ENCODE data around the gene JMJD7.

Gene JMJD7

GRCh38 chr15:41838400-41838897 lies 10.6 kb downstream of the JMJD7 start, which contains the start of gene PLA2G4B:
PLA2G4B (plus strand) TSS chr15:41838847; CDS start chr15:41838914, 67 bp downstream.
- no peaks in the 10 kb centered on the region for H3K27me3 ChIP-seq (ENCODE audit: insufficient read depth, low read length)
- H4K20me1 ChIP-seq (ENCODE audit: insufficient read depth, low read length), result no peaks in the 10 kb centered on the region
- no peaks in the 10 kb centered on the region for H3K4me1 ChIP-seq (ENCODE audit: insufficient read depth, low read length, severe bottlenecking)
- H3K9me3 ChIP-seq (ENCODE audit: low read length), result no peaks in the 10 kb centered on the region
- H3K27ac ChIP-seq (ENCODE audit: low read depth, low read length, poor library complexity, severe bottlenecking), result no peak within 1 kb of the TSS
- no peak within 1 kb of the TSS for H3K4me2 ChIP-seq (ENCODE audit: low read length)
- TF ChIP-seq CTCF (IDR thresholded peaks at IDR 0.05; ENCODE audit: low read length) (no peak), EZH2 (IDR thresholded peaks at IDR 0.05; ENCODE audit: borderline replicate concordance, low read length) (no peak)
- no peak within 1 kb of the TSS for H3K9ac ChIP-seq (ENCODE audit: low read length)
- no peak within 1 kb of the TSS for H3K4me3 ChIP-seq (ENCODE audit: low read depth, low read length, poor library complexity, severe bottlenecking)
- no peak within 1 kb of the TSS for H2AFZ ChIP-seq (ENCODE audit: low read length)
- no peaks in the 10 kb centered on the region for H3K36me3 ChIP-seq (ENCODE audit: insufficient read depth, low read length)
- H3K9me2 ChIP-seq (ENCODE audit: low read depth, low read length), result no peaks in the 10 kb centered on the region
- H3K79me2 ChIP-seq (ENCODE audit: insufficient read depth, low read length), result no peaks in the 10 kb centered on the region
- no peaks in the 10 kb centered on the region for H3F3A ChIP-seq (ENCODE audit: insufficient read depth, low read length)

- no peak overlapping the region for H3K9ac ChIP-seq (ENCODE audit: low read length)
- no peaks in the 10 kb centered on the region for H3K27me3 ChIP-seq (ENCODE audit: insufficient read depth, low read length)
- no peak overlapping the region for H3K4me2 ChIP-seq (ENCODE audit: low read length)
- H4K20me1 ChIP-seq (ENCODE audit: insufficient read depth, low read length), result no peaks in the 10 kb centered on the region
- no peaks in the 10 kb centered on the region for H3F3A ChIP-seq (ENCODE audit: insufficient read depth, low read length)
- no peak overlapping the region for H2AFZ ChIP-seq (ENCODE audit: low read length)
- TF ChIP-seq CTCF (IDR thresholded peaks at IDR 0.05; ENCODE audit: low read length) (no peak), EZH2 (IDR thresholded peaks at IDR 0.05; ENCODE audit: borderline replicate concordance, low read length) (no peak)
- no peaks in the 10 kb centered on the region for H3K9me2 ChIP-seq (ENCODE audit: low read depth, low read length)
- no peaks in the 10 kb centered on the region for H3K36me3 ChIP-seq (ENCODE audit: insufficient read depth, low read length)
- H3K4me1 ChIP-seq (ENCODE audit: insufficient read depth, low read length, severe bottlenecking), result no peaks in the 10 kb centered on the region
- H3K4me3 ChIP-seq (ENCODE audit: low read depth, low read length, poor library complexity, severe bottlenecking), result no peak overlapping the region
- H3K9me3 ChIP-seq (ENCODE audit: low read length), result no peaks in the 10 kb centered on the region
- no peak overlapping the region for H3K27ac ChIP-seq (ENCODE audit: low read depth, low read length, poor library complexity, severe bottlenecking)
- H3K79me2 ChIP-seq (ENCODE audit: insufficient read depth, low read length), result no peaks in the 10 kb centered on the region
These were observed 12.0 kb downstream of the JMJD7 start for GRCh38 chr15:41839781-41840491.

GRCh38 chr15:41840673-41841072 lies 12.8 kb downstream of the JMJD7 start:
- no peak overlapping the region for H3K9ac ChIP-seq (ENCODE audit: low read length)
- TF ChIP-seq EZH2 (IDR thresholded peaks at IDR 0.05; ENCODE audit: borderline replicate concordance, low read length) (no peak), CTCF (IDR thresholded peaks at IDR 0.05; ENCODE audit: low read length) (no peak)
- H4K20me1 ChIP-seq (ENCODE audit: insufficient read depth, low read length), result no peaks in the 10 kb centered on the region
- H2AFZ ChIP-seq (ENCODE audit: low read length), result no peak overlapping the region
- no peaks in the 10 kb centered on the region for H3F3A ChIP-seq (ENCODE audit: insufficient read depth, low read length)
- H3K9me2 ChIP-seq (ENCODE audit: low read depth, low read length), result no peaks in the 10 kb centered on the region
- H3K4me1 ChIP-seq (ENCODE audit: insufficient read depth, low read length, severe bottlenecking), result no peaks in the 10 kb centered on the region
- H3K9me3 ChIP-seq (ENCODE audit: low read length), result no peaks in the 10 kb centered on the region
- no peaks in the 10 kb centered on the region for H3K36me3 ChIP-seq (ENCODE audit: insufficient read depth, low read length)
- H3K4me3 ChIP-seq (ENCODE audit: low read depth, low read length, poor library complexity, severe bottlenecking), result no peak overlapping the region
- no peaks in the 10 kb centered on the region for H3K27me3 ChIP-seq (ENCODE audit: insufficient read depth, low read length)
- no peak overlapping the region for H3K27ac ChIP-seq (ENCODE audit: low read depth, low read length, poor library complexity, severe bottlenecking)
- no peaks in the 10 kb centered on the region for H3K79me2 ChIP-seq (ENCODE audit: insufficient read depth, low read length)
- no peak overlapping the region for H3K4me2 ChIP-seq (ENCODE audit: low read length)
